ENCODE data around the gene B4GALT2. TPM values are rescaled to one million over a fixed set of nuclear protein-coding genes. Genes with fewer than 3 reads are reported as not detected.

B4GALT2 gene
- total and polyA plus RNA-seq, 9 of the 15 experiments (the other 6 are each of a cell fraction or from before 2014, with no cell fraction given), result 1.3 to 86.8 (median 43.8) TPM

DNA sequence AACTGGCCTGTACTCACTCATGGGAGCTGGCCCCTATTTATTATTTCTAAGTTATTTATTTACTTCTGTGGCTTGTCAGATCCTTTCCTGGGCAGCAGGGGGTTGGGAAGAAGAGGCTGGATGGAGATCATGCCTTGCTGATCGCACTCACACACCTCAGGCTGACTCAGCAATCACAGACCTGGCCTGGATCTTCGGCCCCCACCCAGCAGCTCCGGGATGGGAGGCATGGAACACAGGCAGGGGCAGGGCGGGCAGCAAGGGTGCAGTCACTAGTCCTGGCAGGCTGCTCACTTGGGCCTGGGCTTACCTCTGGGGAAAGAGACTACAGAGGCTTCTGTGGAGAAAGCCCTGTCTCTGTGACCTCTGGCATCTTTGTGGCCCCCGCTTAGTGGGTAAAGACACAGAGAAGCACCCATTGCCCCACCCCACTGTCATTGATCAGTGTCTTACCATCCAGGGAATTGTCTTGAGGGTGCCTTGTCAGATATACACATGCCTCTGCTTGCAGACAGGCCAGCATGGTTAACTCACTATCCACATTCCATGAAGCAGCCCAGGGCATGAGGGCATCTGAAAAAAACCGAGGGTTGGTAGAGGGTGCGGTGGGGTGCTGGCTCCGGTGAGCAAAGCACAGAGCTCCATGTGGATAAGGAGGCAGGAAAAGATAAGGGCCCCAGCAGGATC is 41.7 kb upstream of the B4GALT2 start:
- Histone ChIP-seq H4K20me1 (replicated peaks; ENCODE audit: control insufficient read depth, insufficient read depth, low read length) (0 out of 2 replicates have a peak, but pooled peaks cover 3% of the 10 kb centered on the region), H3K27me3 (ENCODE audit: control insufficient read depth in 2 of 2, insufficient read depth in 2 of 2, low read length in 2 of 2) (no peaks in the 10 kb centered on the region), H3K4me2 (ENCODE audit: insufficient read depth, low read length) (no peak overlapping the region), H3K9me3 (replicated peaks; ENCODE audit: control insufficient read depth, insufficient read depth, low read depth, low read length) (no peaks in the 10 kb centered on the region), H3K4me3 (no peak overlapping the region), H3K36me3 (ENCODE audit: control insufficient read depth, insufficient read depth, low read length) (peaks cover 4% of the 10 kb centered on the region; the same call in 2 of the 3 replicates), H3K9ac (ENCODE audit: insufficient read depth in 1 of 2, low read depth in 2 of 2, low read length in 2 of 2) (0 out of 4 replicates have a peak overlapping the region, but pooled peaks of 1 of the 2 experiments have one; percentile 30), H2AFZ (ENCODE audit: low read depth, low read length) (no peak overlapping the region), H3K27ac (ENCODE audit: extremely low read depth, low read depth, low read length) (no peak overlapping the region), H3K4me1 (replicated peaks in 1 of 2; ENCODE audit: control insufficient read depth in 2 of 2, insufficient read depth in 2 of 2, low read length in 2 of 2) (peaks cover 12 to 25% of the 10 kb centered on the region in 2 experiments; a peak in 4 of 5 replicates), H3K79me2 (ENCODE audit: control insufficient read depth, insufficient read depth, low read length) (no peaks in the 10 kb centered on the region), H3K9me1 (ENCODE audit: control insufficient read depth, insufficient read depth, low read length) (peaks cover 9% of the 10 kb centered on the region)
- ATAC-seq, result no peak
- no peak for DNase-seq (ENCODE audit: extremely low read depth in 1 of 4, low spot score in 3 of 4)
- CTCF ChIA-PET (ENCODE audit: low intra/inter-chr PET ratio), result interaction anchor here (0.8 kb wide), 1 partner anchor 174 kb away, joined by 4 read pairs; no protein-coding TSS in a partner anchor
- BruUV-seq (replicated peaks), result no TSS peak
- FAIRE-seq, result no peak
- WGBS (ENCODE audit: insufficient coverage, low coverage, missing lambda C conversion rate), result 71% methylated on average over 8 of the region's 8 CpGs
- intact Hi-C loops (cut with micrococcal nuclease), result no loop called here
- TF ChIP-seq, protein P1, sequence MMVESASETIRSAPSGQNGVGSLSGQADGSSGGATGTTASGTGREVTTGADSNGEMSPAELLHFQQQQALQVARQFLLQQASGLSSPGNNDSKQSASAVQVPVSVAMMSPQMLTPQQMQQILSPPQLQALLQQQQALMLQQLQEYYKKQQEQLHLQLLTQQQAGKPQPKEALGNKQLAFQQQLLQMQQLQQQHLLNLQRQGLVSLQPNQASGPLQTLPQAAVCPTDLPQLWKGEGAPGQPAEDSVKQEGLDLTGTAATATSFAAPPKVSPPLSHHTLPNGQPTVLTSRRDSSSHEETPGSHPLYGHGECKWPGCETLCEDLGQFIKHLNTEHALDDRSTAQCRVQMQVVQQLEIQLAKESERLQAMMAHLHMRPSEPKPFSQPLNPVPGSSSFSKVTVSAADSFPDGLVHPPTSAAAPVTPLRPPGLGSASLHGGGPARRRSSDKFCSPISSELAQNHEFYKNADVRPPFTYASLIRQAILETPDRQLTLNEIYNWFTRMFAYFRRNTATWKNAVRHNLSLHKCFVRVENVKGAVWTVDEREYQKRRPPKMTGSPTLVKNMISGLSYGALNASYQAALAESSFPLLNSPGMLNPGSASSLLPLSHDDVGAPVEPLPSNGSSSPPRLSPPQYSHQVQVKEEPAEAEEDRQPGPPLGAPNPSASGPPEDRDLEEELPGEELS (CRISPR knock-in tag; IDR thresholded peaks at IDR 0.05; ENCODE audit: borderline replicate concordance), result no peak
- TF ChIP-seq ZNF316 (IDR thresholded peaks at IDR 0.05) (peak; percentile 44), RBM14 (IDR thresholded peaks at IDR 0.05; ENCODE audit: borderline replicate concordance, insufficient read depth, low read depth, low read length) (no peak), C11orf30 (IDR thresholded peaks at IDR 0.05; ENCODE audit: low read depth) (peak; percentile 24; the same call in 1 of the 2 replicates), NCOA6 (IDR thresholded peaks at IDR 0.05) (no peak), NCOA1 (IDR thresholded peaks at IDR 0.05; ENCODE audit: low read depth) (no peak)
- POLR2A ChIA-PET, result interaction anchor here (0.5 to 0.6 kb wide), 2 partner anchors 108 to 159 kb away, joined by 3 read pairs; no protein-coding TSS in a partner anchor
- in situ Hi-C loops (cut with MboI), result loop anchor here (5.0 to 10.0 kb wide), 2 partner anchors 410 to 703 kb away; no protein-coding TSS in a partner anchor

Data from K562 (cell line).